ENCODE results near the gene RBFOX1. TPM values are rescaled to one million over a fixed set of nuclear protein-coding genes. Genes with fewer than 3 reads are reported as not detected.

Gene RBFOX1
- total RNA-seq, 1 experiment from 2014 or later: not detected

DNA sequence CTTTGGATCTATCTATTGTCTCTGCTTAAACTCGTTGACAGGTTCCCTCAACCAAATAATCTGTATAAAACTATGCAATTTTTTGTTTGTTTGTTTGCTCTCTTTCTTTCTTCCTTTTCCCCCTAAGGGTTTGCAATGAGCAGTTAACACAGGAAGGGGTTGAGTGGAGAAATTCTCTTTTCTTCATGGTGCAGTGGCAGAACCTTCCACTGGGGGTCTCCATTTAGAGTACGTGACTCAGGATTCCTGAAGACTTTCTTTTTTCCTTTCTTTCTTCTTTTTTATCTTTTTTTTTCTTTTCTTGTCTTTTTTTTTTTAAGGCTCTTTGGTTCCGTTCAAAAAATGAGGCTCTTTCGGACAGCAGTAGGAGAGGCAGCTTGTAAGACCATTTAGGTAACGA is 19.5 kb upstream of the RBFOX1 start:
- ATAC-seq (no peak), DNase-seq (ENCODE audit: low read depth, low spot score) (no peak)
- no peak overlapping the region for H3K27ac ChIP-seq (ENCODE audit: low read depth, low read length)
- no peaks in the 10 kb centered on the region for H3K9me2 ChIP-seq (ENCODE audit: insufficient read depth)
- ChIA-PET CTCF (no interaction called here), RAD21 (ENCODE audit: low non-redundant PET in 1 of 2, low total read pairs in 2 of 2, uncharacterized antibody in 2 of 2, unreplicated experiment in 2 of 2) (no interaction called here), POLR2A (no interaction called here)
- H3K9me3 ChIP-seq (ENCODE audit: control insufficient read depth in 1 of 2, insufficient read depth in 1 of 2, low read depth in 1 of 2, low read length in 2 of 2): peaks cover 0 to 18% of the 10 kb centered on the region in 2 experiments; a peak in 3 of 4 replicates
- H3K9ac ChIP-seq (ENCODE audit: low read length): no peak overlapping the region
- H3K79me2 ChIP-seq (ENCODE audit: insufficient read depth, low read length): no peaks in the 10 kb centered on the region
- intact Hi-C loops (cut with micrococcal nuclease): no loop called here
- H2AFZ ChIP-seq (ENCODE audit: low read depth, low read length, poor library complexity, severe bottlenecking): no peak overlapping the region
- no peaks in the 10 kb centered on the region for H3K36me3 ChIP-seq (ENCODE audit: control insufficient read depth in 1 of 2, insufficient read depth in 2 of 2, low read length in 2 of 2)
- H3K27me3 ChIP-seq (ENCODE audit: insufficient read depth, low read length): no peaks in the 10 kb centered on the region
- H3K4me1 ChIP-seq (ENCODE audit: control insufficient read depth in 1 of 2, insufficient read depth in 2 of 2, low read length in 2 of 2): no peaks in the 10 kb centered on the region
- H3K4me2 ChIP-seq (ENCODE audit: low read length): no peak overlapping the region
- TF ChIP-seq CBX3 (IDR thresholded peaks at IDR 0.05; ENCODE audit: low read depth): no peak
- no peak for TF ChIP-seq POLR2A (IDR thresholded peaks at IDR 0.05; ENCODE audit: borderline replicate concordance, extremely low read depth, insufficient read depth, insufficient read length)
- TF ChIP-seq, protein P1, sequence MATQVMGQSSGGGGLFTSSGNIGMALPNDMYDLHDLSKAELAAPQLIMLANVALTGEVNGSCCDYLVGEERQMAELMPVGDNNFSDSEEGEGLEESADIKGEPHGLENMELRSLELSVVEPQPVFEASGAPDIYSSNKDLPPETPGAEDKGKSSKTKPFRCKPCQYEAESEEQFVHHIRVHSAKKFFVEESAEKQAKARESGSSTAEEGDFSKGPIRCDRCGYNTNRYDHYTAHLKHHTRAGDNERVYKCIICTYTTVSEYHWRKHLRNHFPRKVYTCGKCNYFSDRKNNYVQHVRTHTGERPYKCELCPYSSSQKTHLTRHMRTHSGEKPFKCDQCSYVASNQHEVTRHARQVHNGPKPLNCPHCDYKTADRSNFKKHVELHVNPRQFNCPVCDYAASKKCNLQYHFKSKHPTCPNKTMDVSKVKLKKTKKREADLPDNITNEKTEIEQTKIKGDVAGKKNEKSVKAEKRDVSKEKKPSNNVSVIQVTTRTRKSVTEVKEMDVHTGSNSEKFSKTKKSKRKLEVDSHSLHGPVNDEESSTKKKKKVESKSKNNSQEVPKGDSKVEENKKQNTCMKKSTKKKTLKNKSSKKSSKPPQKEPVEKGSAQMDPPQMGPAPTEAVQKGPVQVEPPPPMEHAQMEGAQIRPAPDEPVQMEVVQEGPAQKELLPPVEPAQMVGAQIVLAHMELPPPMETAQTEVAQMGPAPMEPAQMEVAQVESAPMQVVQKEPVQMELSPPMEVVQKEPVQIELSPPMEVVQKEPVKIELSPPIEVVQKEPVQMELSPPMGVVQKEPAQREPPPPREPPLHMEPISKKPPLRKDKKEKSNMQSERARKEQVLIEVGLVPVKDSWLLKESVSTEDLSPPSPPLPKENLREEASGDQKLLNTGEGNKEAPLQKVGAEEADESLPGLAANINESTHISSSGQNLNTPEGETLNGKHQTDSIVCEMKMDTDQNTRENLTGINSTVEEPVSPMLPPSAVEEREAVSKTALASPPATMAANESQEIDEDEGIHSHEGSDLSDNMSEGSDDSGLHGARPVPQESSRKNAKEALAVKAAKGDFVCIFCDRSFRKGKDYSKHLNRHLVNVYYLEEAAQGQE (IDR thresholded peaks at IDR 0.05; ENCODE audit: low read depth): no peak
- TF ChIP-seq, protein P2, sequence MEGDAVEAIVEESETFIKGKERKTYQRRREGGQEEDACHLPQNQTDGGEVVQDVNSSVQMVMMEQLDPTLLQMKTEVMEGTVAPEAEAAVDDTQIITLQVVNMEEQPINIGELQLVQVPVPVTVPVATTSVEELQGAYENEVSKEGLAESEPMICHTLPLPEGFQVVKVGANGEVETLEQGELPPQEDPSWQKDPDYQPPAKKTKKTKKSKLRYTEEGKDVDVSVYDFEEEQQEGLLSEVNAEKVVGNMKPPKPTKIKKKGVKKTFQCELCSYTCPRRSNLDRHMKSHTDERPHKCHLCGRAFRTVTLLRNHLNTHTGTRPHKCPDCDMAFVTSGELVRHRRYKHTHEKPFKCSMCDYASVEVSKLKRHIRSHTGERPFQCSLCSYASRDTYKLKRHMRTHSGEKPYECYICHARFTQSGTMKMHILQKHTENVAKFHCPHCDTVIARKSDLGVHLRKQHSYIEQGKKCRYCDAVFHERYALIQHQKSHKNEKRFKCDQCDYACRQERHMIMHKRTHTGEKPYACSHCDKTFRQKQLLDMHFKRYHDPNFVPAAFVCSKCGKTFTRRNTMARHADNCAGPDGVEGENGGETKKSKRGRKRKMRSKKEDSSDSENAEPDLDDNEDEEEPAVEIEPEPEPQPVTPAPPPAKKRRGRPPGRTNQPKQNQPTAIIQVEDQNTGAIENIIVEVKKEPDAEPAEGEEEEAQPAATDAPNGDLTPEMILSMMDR (IDR thresholded peaks at IDR 0.05 in 2 of 3, conservative IDR thresholded peaks at IDR 0.05 in 1 of 3; ENCODE audit: borderline replicate concordance in 1 of 3, insufficient read depth in 1 of 3, low read depth in 2 of 3, low read length in 2 of 3): peak in 2 of 3 experiments; percentile 26 to 34; a peak in 2 of 6 replicates
- no peak for TF ChIP-seq ZFX (IDR thresholded peaks at IDR 0.05)
- no peak for TF ChIP-seq CEBPB (IDR thresholded peaks at IDR 0.05; ENCODE audit: low read depth)
- H4K20me1 ChIP-seq (ENCODE audit: insufficient read depth): no peaks in the 10 kb centered on the region
- BruUV-seq (replicated peaks): no TSS peak
- no peak overlapping the region for H3K4me3 ChIP-seq (replicated peaks in 1 of 2; ENCODE audit: low read depth in 1 of 2, low read length in 2 of 2)
